ENCODE data around the gene CDC14B.
"Not testable (repeated sequence)": the region's sequence is repeated elsewhere in the genome, so short reads cannot be mapped to it uniquely, and the experiment has no call there.

The CDC14B gene

GRCh38 chr9:96603305-96604003 is 16.2 kb downstream of the CDC14B start:
- Histone ChIP-seq H3K9me3 (ENCODE audit: low read length) (no peaks in the 10 kb centered on the region), H2AFZ (ENCODE audit: low read depth, low read length) (no peak overlapping the region), H3K36me3 (ENCODE audit: insufficient read depth, low read length) (no peaks in the 10 kb centered on the region), H3K4me1 (ENCODE audit: insufficient read depth, low read length) (peaks cover 4% of the 10 kb centered on the region), H3K4me3 (ENCODE audit: low read length) (no peak overlapping the region), H3K27me3 (ENCODE audit: insufficient read depth, low read length) (no peaks in the 10 kb centered on the region)

GRCh38 chr9:96599298-96599697 is 20.3 kb downstream of the CDC14B start:
- no peak overlapping the region for H2AFZ ChIP-seq (ENCODE audit: low read depth, low read length)
- peaks cover 3% of the 10 kb centered on the region for H3K9me3 ChIP-seq (ENCODE audit: low read length)

GRCh38 chr9:96596601-96597111 is 23.0 kb downstream of the CDC14B start:
- H3K4me1 ChIP-seq (ENCODE audit: insufficient read depth, low read length): no peaks in the 10 kb centered on the region
- no peaks in the 10 kb centered on the region for H3K27me3 ChIP-seq (ENCODE audit: insufficient read depth, low read length)
- no peak overlapping the region for H3K4me3 ChIP-seq (ENCODE audit: low read length)
- H3K36me3 ChIP-seq (ENCODE audit: insufficient read depth, low read length): no peaks in the 10 kb centered on the region
- peaks cover 3% of the 10 kb centered on the region for H3K9me3 ChIP-seq (ENCODE audit: low read length)
- no peak overlapping the region for H2AFZ ChIP-seq (ENCODE audit: low read depth, low read length)

More at GRCh38 chr9:96599298-96599697, 20.3 kb downstream of the CDC14B start:
- no peak overlapping the region for H3K4me3 ChIP-seq (ENCODE audit: low read length)
- H3K36me3 ChIP-seq (ENCODE audit: insufficient read depth, low read length): no peaks in the 10 kb centered on the region
- no peaks in the 10 kb centered on the region for H3K4me1 ChIP-seq (ENCODE audit: insufficient read depth, low read length)
- H3K27me3 ChIP-seq (ENCODE audit: insufficient read depth, low read length): no peaks in the 10 kb centered on the region

GRCh38 chr9:96587338-96588315 is 32.0 kb downstream of the CDC14B start:
- no peaks in the 10 kb centered on the region for H3K9me3 ChIP-seq (ENCODE audit: low read length)
- peaks cover 9% of the 10 kb centered on the region for H3K4me1 ChIP-seq (ENCODE audit: insufficient read depth, low read length)
- H3K27me3 ChIP-seq (ENCODE audit: insufficient read depth, low read length): no peaks in the 10 kb centered on the region
- no peak overlapping the region for H3K4me3 ChIP-seq (ENCODE audit: low read length)
- no peak overlapping the region for H2AFZ ChIP-seq (ENCODE audit: low read depth, low read length)
- H3K36me3 ChIP-seq (ENCODE audit: insufficient read depth, low read length): no peaks in the 10 kb centered on the region

DNA sequence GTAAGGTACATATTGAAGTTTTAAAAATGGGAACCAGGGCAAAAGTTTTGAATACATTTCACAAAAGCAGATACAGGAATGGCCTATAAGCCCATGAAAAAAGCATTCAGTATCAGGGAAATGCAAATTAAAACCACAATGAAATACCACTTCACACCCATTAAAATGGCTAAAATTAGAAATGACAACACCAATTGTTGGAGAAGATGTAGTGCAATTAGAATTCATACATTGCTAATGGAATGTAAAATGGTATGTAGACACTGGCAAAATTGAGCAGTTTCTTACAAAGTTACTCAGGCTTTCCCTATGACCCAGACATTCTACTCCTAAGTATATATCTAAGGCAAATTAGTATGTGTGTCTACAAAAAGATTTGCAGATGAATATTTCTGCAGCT is 34.2 kb downstream of the CDC14B start:
- H2AFZ ChIP-seq (ENCODE audit: low read depth, low read length): no peak overlapping the region
- no peaks in the 10 kb centered on the region for H3K27me3 ChIP-seq (ENCODE audit: insufficient read depth, low read length)
- H3K4me1 ChIP-seq (ENCODE audit: insufficient read depth, low read length): peaks cover 9% of the 10 kb centered on the region
- no peaks in the 10 kb centered on the region for H3K9me3 ChIP-seq (ENCODE audit: low read length)
- no peaks in the 10 kb centered on the region for H3K36me3 ChIP-seq (ENCODE audit: insufficient read depth, low read length)
- H3K4me3 ChIP-seq (ENCODE audit: low read length): no peak overlapping the region

DNA sequence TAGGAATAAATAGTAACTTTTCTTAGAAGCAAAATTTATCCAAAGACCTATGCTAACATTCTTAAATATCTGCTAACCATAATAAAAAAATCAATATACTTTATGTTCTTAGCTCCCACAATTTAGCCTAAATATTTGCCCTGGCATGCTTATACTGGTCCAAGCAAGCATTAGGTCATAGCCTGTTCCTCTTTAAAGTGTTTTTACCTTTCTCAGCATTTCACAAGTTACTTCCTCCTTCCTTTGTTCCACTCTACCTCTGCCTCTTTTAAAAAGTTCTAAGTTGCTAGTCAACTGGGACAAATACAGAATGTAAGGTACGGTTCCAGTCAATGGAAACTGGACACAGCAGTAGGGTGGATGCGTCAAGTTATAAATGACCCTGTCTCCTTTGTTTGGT is 37.4 kb downstream of the CDC14B start:
- not testable (repeated sequence) for H3K36me3 ChIP-seq (ENCODE audit: insufficient read depth, low read length); H3K27me3 ChIP-seq (ENCODE audit: insufficient read depth, low read length); H2AFZ ChIP-seq (ENCODE audit: low read depth, low read length); H3K4me1 ChIP-seq (ENCODE audit: insufficient read depth, low read length); H3K9me3 ChIP-seq (ENCODE audit: low read length); H3K4me3 ChIP-seq (ENCODE audit: low read length)

GRCh38 chr9:96581786-96582185 is 37.9 kb downstream of the CDC14B start:
- Histone ChIP-seq H3K4me1 (ENCODE audit: insufficient read depth, low read length) (peaks cover 7% of the 10 kb centered on the region), H3K27me3 (ENCODE audit: insufficient read depth, low read length) (no peaks in the 10 kb centered on the region), H2AFZ (ENCODE audit: low read depth, low read length) (no peak overlapping the region), H3K9me3 (ENCODE audit: low read length) (no peaks in the 10 kb centered on the region), H3K4me3 (ENCODE audit: low read length) (no peak overlapping the region), H3K36me3 (ENCODE audit: insufficient read depth, low read length) (no peaks in the 10 kb centered on the region)

DNA sequence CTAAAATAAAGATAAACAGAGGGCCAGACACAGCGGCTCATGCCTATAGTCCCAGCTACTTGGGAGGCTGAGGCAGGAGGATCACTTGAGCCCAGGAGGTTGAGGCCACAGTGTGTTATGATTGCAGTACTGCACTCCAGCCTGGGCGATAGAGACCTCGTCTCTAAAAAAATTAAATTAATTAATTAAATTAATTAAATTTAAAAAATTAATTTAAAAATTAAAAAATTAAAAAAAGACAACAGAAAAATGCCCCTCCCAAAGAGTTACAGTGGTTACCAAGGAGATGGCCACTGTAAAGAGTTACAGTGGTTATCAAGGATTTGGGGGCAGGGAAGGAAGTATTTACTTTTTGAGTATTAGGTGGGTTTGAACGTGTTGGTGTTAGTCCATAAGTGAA is 38.3 kb downstream of the CDC14B start:
- Histone ChIP-seq H3K27me3 (ENCODE audit: insufficient read depth, low read length) (no peaks in the 10 kb centered on the region), H3K9me3 (ENCODE audit: low read length) (no peaks in the 10 kb centered on the region), H2AFZ (ENCODE audit: low read depth, low read length) (no peak overlapping the region), H3K36me3 (ENCODE audit: insufficient read depth, low read length) (no peaks in the 10 kb centered on the region), H3K4me1 (ENCODE audit: insufficient read depth, low read length) (peaks cover 7% of the 10 kb centered on the region), H3K4me3 (ENCODE audit: low read length) (no peak overlapping the region)

DNA sequence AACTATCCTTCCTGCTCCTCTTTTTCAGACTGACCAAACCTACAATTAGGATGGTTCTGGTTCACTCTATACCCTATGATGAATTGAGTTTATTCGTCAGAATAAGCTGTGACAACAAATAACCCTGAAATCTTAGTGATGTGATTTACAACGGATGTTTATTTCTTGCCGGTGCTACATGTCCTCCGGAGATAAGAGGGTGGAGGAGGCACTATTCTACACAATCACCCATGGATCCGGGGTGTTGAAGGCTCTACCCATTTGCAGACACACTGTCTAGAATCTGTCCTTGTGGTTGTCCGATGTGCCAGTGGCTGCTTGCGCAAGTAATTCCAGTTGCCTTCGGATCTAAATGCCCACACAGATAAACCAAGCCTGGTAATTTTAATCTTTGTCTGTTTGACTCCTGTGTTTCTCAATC is 44.7 kb downstream of the CDC14B start:
- Histone ChIP-seq H2AFZ (ENCODE audit: low read depth, low read length) (no peak overlapping the region), H3K9me3 (ENCODE audit: low read length) (no peaks in the 10 kb centered on the region), H3K27me3 (ENCODE audit: insufficient read depth, low read length) (no peaks in the 10 kb centered on the region), H3K36me3 (ENCODE audit: insufficient read depth, low read length) (no peaks in the 10 kb centered on the region), H3K4me1 (ENCODE audit: insufficient read depth, low read length) (peaks cover 2% of the 10 kb centered on the region), H3K4me3 (ENCODE audit: low read length) (no peak overlapping the region)

DNA sequence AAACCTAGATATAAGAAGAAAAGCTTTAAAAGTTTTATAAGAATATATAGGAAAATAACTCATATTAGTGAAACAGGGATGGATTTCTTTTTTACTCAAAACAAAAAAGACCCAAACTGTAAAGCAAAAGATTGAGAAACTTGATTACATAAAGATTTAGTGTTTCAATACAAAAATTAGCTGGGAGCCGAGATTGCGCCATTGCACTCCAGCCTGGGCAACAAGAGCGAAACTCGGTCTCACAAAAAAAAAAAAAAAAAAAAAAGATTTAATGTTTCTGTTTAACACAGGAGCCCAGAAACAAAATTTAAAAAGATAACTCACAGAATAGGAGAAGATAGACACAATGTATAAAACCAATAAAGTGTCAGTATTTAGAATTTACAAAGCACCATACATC is 45.2 kb downstream of the CDC14B start:
- no peaks in the 10 kb centered on the region for H3K36me3 ChIP-seq (ENCODE audit: insufficient read depth, low read length)
- H2AFZ ChIP-seq (ENCODE audit: low read depth, low read length): no peak overlapping the region
- no peaks in the 10 kb centered on the region for H3K27me3 ChIP-seq (ENCODE audit: insufficient read depth, low read length)
- H3K4me3 ChIP-seq (ENCODE audit: low read length): no peak overlapping the region
- H3K4me1 ChIP-seq (ENCODE audit: insufficient read depth, low read length): peaks cover under 1% of the 10 kb centered on the region
- H3K9me3 ChIP-seq (ENCODE audit: low read length): no peaks in the 10 kb centered on the region

DNA sequence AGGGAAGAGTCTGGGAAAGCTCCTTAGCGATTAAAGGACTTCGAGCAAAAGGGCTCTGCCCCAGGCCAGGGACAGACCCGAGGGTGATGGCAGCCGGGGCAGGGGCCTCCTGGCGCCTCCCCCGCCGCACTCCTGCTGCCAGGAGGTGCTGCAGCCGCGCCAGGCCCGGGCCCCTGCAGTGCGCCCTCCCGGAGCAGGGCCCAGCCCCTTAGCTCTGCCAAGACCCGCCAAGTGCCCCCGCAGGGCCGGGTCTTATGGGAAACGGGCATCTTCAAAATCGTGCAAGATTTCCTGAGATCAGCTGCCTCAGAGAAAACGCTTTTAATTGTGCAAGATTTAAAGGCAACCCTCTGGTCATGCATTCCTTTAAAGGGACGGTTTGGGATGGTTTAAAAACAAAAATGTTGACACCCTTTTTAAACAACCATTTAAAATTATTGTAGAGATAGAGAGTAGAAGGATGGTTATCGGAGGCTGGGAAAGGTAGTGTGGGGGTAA is 52.4 kb downstream of the CDC14B start:
- Histone ChIP-seq H2AFZ (ENCODE audit: low read depth, low read length) (peak overlapping the region; percentile 100), H3K4me3 (ENCODE audit: low read length) (peak overlapping the region; percentile 93), H3K27me3 (ENCODE audit: insufficient read depth, low read length) (no peaks in the 10 kb centered on the region), H3K4me1 (ENCODE audit: insufficient read depth, low read length) (peaks cover 11% of the 10 kb centered on the region), H3K36me3 (ENCODE audit: insufficient read depth, low read length) (peaks cover 3% of the 10 kb centered on the region), H3K9me3 (ENCODE audit: low read length) (no peaks in the 10 kb centered on the region)

DNA sequence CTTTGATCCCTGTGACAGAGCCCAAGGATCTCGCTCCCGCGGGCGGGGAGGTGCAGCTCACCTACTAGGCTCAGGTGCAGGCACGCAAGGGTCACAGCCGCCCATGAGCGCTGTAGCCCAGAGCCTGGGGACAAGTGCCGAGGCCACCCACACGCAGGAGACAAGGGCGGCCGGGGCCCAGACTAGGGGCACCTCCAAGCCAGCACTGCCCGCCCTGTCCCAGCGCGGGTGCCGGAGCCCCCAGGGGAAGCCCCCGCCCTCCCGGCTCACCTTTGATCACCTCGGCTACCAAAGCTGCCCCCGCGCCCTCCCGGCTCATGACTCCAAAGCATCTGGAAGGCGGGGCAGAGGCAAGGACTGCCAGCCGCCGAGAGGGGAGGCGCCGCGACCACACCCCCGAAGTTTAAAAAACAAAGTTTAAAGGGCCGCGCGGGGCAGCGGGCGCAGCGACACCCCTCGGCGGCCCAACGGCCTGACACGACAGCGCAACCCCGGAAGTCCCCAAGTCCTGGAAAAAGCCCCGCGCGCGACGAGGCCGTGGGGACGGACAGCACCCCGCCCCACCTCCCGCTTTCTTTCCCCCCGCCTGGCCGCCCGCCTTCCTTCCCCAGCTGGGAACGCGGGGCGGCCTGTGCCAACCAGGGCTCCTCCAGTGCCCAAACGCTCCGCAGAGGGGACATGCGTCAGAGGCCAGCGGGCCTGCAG is 53.0 kb downstream of the CDC14B start:
- peaks cover 6% of the 10 kb centered on the region for H3K36me3 ChIP-seq (ENCODE audit: insufficient read depth, low read length)
- no peaks in the 10 kb centered on the region for H3K27me3 ChIP-seq (ENCODE audit: insufficient read depth, low read length)
- peaks cover 11% of the 10 kb centered on the region for H3K4me1 ChIP-seq (ENCODE audit: insufficient read depth, low read length)
- no peaks in the 10 kb centered on the region for H3K9me3 ChIP-seq (ENCODE audit: low read length)
- peak overlapping the region; percentile 93 for H3K4me3 ChIP-seq (ENCODE audit: low read length)
- H2AFZ ChIP-seq (ENCODE audit: low read depth, low read length): peak overlapping the region; percentile 100
